Ishikawa (cell line): ENCODE data around the gene SDE2.

Experiments
- CEBPB ChIP-seq: IDR thresholded peaks from 2 replicates; pipeline ENCODE4 v1.6.1; 2012
- CREB1 ChIP-seq: IDR thresholded peaks from 2 replicates; pipeline ENCODE4 v1.6.1; 2012; ENCODE audit warnings: low read depth
- EGR1 ChIP-seq: IDR thresholded peaks from 2 replicates; pipeline ENCODE4 v1.6.1; 2012
- EP300 ChIP-seq: IDR thresholded peaks from 2 replicates; pipeline ENCODE4 v1.6.1; 2012; ENCODE audit warnings: borderline replicate concordance
- FOXM1 ChIP-seq: IDR thresholded peaks from 2 replicates; pipeline ENCODE4 v1.6.1; 2012; ENCODE audit warnings: low read depth, borderline replicate concordance
- NFIC ChIP-seq: IDR thresholded peaks from 2 replicates; pipeline ENCODE4 v1.6.1; 2012
- RAD21 ChIP-seq: IDR thresholded peaks from 2 replicates; pipeline ENCODE4 v1.6.1; 2012; ENCODE audit warnings: low read depth
- REST ChIP-seq: IDR thresholded peaks from 2 replicates; pipeline ENCODE4 v1.6.1; 2012; ENCODE audit warnings: low read depth, mild to moderate bottlenecking
- TAF1 ChIP-seq: IDR thresholded peaks from 2 replicates; pipeline ENCODE4 v1.6.1; 2012; ENCODE audit warnings: low read depth, mild to moderate bottlenecking
- TCF12 ChIP-seq: IDR thresholded peaks from 2 replicates; pipeline ENCODE4 v1.6.1; 2012; ENCODE audit warnings: low read depth
- TEAD4 ChIP-seq: IDR thresholded peaks from 2 replicates; pipeline ENCODE4 v1.6.1; 2012
- USF1 ChIP-seq: IDR thresholded peaks from 2 replicates; pipeline ENCODE4 v1.6.1; 2012
- YY1 ChIP-seq: IDR thresholded peaks from 2 replicates; pipeline ENCODE4 v1.6.1; 2012; ENCODE audit warnings: low read depth
- ZBTB7A ChIP-seq: IDR thresholded peaks from 2 replicates; pipeline ENCODE4 v1.6.1; 2012; ENCODE audit warnings: low read depth
- TF ChIP-seq, protein P1 (sequence below): IDR thresholded peaks from 2 replicates; pipeline ENCODE4 v1.6.1; 2012

The SDE2 gene

DNA sequence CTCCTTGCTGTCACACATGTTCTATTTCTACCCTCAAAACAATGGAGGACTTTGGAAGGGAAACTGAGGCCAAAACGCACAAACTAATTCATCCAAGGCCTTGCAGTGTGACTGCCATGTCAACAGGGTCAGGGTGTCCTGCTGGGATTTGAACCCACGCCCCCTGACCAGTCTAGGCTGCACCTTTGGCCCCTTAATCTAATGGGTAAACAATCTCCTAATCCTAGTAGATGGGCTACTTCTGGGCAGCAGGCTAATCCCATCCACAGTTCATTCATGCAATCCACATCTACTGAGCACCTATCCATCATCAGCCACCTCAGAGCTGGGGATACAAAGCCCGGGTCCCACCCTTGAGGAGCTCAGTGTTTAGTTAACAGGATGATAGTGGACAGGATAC, 41.1 kb downstream of the SDE2 start:
- TF ChIP-seq TCF12 (no peak), USF1 (no peak), TAF1 (no peak), YY1 (no peak), EP300 (no peak), NFIC (no peak), REST (no peak), CEBPB (no peak), ZBTB7A (no peak), CREB1 (no peak), RAD21 (no peak), TEAD4 (no peak), FOXM1 (no peak), EGR1 (no peak)
- TF ChIP-seq, protein P1, sequence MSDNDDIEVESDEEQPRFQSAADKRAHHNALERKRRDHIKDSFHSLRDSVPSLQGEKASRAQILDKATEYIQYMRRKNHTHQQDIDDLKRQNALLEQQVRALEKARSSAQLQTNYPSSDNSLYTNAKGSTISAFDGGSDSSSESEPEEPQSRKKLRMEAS: no peak

GRCh38 chr1:225954753-225955152, 44.4 kb downstream of the SDE2 start:
- no peak for TF ChIP-seq TCF12
- no peak for TF ChIP-seq TAF1
- TF ChIP-seq CREB1: no peak
- no peak for TF ChIP-seq NFIC
- TF ChIP-seq USF1: no peak

- no peak for TF ChIP-seq CEBPB
- no peak for TF ChIP-seq TCF12
- TF ChIP-seq RAD21: no peak
- TF ChIP-seq USF1: no peak
- TF ChIP-seq EGR1: no peak
- no peak for TF ChIP-seq CREB1
These were observed 45.8 kb downstream of the SDE2 start for GRCh38 chr1:225953315-225953714.

DNA sequence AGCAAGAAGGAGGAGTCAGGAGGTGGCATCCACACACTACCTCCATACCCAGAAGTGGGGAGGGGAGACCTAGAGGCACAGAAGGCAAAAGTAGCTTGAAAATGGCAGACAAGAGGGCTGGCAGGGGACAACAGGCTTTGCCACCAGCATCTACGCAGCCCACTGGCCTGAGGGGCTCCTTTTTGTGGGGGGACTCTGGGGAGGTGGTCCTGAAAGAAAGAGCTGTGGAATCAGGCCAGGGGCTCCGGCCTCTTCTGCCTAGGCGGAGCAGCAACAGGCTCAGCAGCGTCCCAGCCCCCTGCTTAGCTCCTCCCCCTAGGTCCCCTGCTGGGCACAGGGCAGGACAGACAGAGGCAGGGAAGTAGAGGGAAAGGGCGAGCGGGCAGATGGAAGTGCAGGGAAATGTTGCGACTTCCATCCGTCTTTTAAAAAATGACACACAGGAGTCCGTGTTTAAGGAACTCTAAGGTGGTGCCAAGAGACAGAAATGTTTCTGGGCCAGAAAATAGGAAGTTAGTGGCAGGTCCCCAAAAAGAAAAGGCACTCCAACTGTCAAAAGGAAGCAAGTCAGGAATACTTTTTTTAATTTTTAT, 48.1 kb downstream of the SDE2 start:
- TF ChIP-seq YY1 (no peak), TAF1 (no peak), REST (no peak), CEBPB (no peak), ZBTB7A (no peak), TEAD4 (no peak)
- TF ChIP-seq, protein P1: no peak

GRCh38 chr1:225949041-225949440, 50.1 kb downstream of the SDE2 start:
- TF ChIP-seq YY1 (no peak), CEBPB (no peak), ZBTB7A (no peak), TAF1 (no peak), REST (no peak), TEAD4 (no peak), CREB1 (no peak), NFIC (no peak), FOXM1 (no peak), RAD21 (no peak), EGR1 (no peak), TCF12 (no peak), USF1 (no peak), EP300 (no peak)
- TF ChIP-seq, protein P1: no peak
